Upper lobe of left lung (tissue), 4 donors: ENCODE measurements around the gene KDSR.

ENCODE experiments used
- CTCF ChIP-seq, 6 experiments: fragments of 450-650 bp in 4 of 6; fragments of 200-600 bp in 2 of 6; sonication (generic) in 2 of 6; IDR thresholded peaks; one replicate each; pipeline ENCODE4 v1.5.1; 2016 to 2019; ENCODE audit warnings: antibody characterized with exemption in 6 of 6
- EP300 ChIP-seq, 4 donors: sonication (generic); formaldehyde crosslinking; IDR thresholded peaks; one replicate each; pipeline ENCODE4 v1.5.1; 2017; ENCODE audit warnings: antibody characterized with exemption in 4 of 4, control low read depth in 2 of 4
- POLR2A ChIP-seq, 4 donors: fragments of 450-650 bp; IDR thresholded peaks; one replicate each; pipeline ENCODE4 v1.5.1; 2016 to 2017; ENCODE audit warnings: antibody characterized with exemption in 4 of 4, mild to moderate bottlenecking in 2 of 4
- POLR2AphosphoS5 ChIP-seq, 2 donors: sonication (generic); formaldehyde crosslinking; IDR thresholded peaks; one replicate each; pipeline ENCODE4 v1.5.1; 2017; ENCODE audit warnings: antibody characterized with exemption in 2 of 2

- TF ChIP-seq CTCF (IDR thresholded peaks at IDR 0.05) (no peak), POLR2AphosphoS5 (IDR thresholded peaks at IDR 0.05) (no peak), POLR2A (IDR thresholded peaks at IDR 0.05) (no peak), EP300 (IDR thresholded peaks at IDR 0.05) (no peak)
These were observed 3.1 kb downstream of the KDSR start for GRCh38 chr18:63363951-63364350.
